ENCODE measurements around the gene DHDDS.

DNA sequence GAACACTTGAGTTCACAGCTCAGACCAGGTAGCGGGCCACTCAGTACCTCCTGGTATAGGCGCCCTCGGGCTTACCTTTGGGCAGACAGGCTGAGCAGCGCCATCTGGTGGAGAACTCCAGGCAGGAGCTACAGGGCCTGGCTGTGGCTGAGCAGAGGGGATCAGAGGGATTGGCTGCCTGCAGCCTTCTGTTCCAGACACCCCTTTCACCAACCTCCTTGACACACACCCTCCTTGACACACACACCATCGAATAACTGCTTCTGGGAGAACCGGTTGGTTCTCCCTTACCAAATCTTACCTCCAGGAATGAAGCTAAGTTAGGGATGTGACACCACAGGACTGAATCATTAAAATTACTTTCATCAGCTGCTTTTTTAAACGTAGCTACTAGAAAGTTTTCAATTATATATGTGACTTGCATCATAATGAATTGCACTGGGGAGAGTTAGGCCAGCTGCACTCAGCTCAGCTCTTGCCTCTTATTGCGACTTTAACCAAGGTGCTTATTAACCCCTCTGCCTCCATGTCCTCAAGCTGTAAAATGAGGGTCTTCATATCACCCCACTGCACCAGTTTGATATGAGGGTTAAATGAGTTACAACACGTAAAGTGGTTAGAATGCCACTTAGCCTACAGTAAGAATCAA lies 14.9 kb upstream of the DHDDS start:
- TF ChIP-seq POLR2A (IDR thresholded peaks at IDR 0.05; ENCODE audit: extremely low read depth, insufficient read length) = no peak
- TF ChIP-seq CTCF (IDR thresholded peaks at IDR 0.05; ENCODE audit: low read depth, low read length) = peak; percentile 95

Data from NB4 (cell line).